ENCODE measurements around the gene LRIT1. TPM values are rescaled to one million over a fixed set of nuclear protein-coding genes. Genes with fewer than 3 reads are reported as not detected.

Gene LRIT1
- total and polyA plus RNA-seq, 2 of the 8 experiments (the other 6 are each of a cell fraction or from before 2014, with no cell fraction given), result 0.03 TPM; not detected in 1

DNA sequence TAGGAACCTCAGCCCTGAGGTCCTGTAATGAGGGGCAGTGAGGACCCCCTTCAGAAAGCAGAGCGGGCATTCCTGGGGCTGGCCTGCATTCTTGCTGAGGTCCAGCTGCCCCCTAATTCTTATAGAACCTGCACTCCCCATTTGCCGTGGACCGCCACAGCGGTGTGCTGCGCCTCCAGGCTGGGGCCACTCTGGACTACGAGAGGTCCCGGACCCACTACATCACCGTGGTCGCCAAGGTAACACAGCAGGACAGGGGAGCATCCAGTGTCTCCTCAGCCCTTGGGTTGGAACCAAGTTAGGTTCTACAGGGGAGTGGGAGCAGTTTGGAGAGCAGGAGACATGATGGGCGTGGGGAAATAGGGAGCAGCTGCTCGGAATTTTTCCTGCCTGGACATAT lies 39.7 kb downstream of the LRIT1 start (continued):
- TF ChIP-seq, protein P1, sequence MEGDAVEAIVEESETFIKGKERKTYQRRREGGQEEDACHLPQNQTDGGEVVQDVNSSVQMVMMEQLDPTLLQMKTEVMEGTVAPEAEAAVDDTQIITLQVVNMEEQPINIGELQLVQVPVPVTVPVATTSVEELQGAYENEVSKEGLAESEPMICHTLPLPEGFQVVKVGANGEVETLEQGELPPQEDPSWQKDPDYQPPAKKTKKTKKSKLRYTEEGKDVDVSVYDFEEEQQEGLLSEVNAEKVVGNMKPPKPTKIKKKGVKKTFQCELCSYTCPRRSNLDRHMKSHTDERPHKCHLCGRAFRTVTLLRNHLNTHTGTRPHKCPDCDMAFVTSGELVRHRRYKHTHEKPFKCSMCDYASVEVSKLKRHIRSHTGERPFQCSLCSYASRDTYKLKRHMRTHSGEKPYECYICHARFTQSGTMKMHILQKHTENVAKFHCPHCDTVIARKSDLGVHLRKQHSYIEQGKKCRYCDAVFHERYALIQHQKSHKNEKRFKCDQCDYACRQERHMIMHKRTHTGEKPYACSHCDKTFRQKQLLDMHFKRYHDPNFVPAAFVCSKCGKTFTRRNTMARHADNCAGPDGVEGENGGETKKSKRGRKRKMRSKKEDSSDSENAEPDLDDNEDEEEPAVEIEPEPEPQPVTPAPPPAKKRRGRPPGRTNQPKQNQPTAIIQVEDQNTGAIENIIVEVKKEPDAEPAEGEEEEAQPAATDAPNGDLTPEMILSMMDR (IDR thresholded peaks at IDR 0.05; ENCODE audit: control extremely low read depth in 1 of 3, insufficient read depth in 1 of 3, low read depth in 1 of 3, low read length in 3 of 3), result no peak
- TF ChIP-seq, protein P2, sequence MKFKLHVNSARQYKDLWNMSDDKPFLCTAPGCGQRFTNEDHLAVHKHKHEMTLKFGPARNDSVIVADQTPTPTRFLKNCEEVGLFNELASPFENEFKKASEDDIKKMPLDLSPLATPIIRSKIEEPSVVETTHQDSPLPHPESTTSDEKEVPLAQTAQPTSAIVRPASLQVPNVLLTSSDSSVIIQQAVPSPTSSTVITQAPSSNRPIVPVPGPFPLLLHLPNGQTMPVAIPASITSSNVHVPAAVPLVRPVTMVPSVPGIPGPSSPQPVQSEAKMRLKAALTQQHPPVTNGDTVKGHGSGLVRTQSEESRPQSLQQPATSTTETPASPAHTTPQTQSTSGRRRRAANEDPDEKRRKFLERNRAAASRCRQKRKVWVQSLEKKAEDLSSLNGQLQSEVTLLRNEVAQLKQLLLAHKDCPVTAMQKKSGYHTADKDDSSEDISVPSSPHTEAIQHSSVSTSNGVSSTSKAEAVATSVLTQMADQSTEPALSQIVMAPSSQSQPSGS (IDR thresholded peaks at IDR 0.05; ENCODE audit: low read length), result no peak
- TF ChIP-seq CBX8 (IDR thresholded peaks at IDR 0.05; ENCODE audit: borderline replicate concordance, low read depth, low read length) (no peak), EGR1 (IDR thresholded peaks at IDR 0.05; ENCODE audit: borderline replicate concordance, low read depth, low read length) (no peak), ZNF274 (IDR thresholded peaks at IDR 0.05; ENCODE audit: borderline replicate concordance, extremely low read depth, low read length) (no peak), BACH1 (IDR thresholded peaks at IDR 0.05; ENCODE audit: low read length) (no peak)
